H1 (cell line): ENCODE data around the gene GREB1. TPM values are rescaled to one million over a fixed set of nuclear protein-coding genes. Genes with fewer than 3 reads are reported as not detected.

Experiments used
- CTCF ChIA-PET: fragments of 300-600 bp; sonication (Branson Sonifier 250); formaldehyde crosslinking; loops from one replicate; lab custom pipeline; 2021; ENCODE audit not compliant: partially characterized antibody; lab: Charles Lee
- POLR2A ChIA-PET: fragments of 300-600 bp; sonication (Branson Sonifier 250); formaldehyde crosslinking; loops from one replicate; lab custom pipeline; 2021; ENCODE audit warnings: inconsistent platforms; ENCODE audit not compliant: partially characterized antibody; lab: Charles Lee
- DNase-seq, 2 experiments: peaks; one replicate each; pipeline versions ENCODE4 v3.0.0 to v3.0.0-alpha.2; 2010 to 2022; ENCODE audit warnings: low spot score in 2 of 2, low read depth in 1 of 2, mixed read lengths in 1 of 2
- FAIRE-seq: peaks from 2 replicates; lab custom pipeline; 2011; peaks lifted over from hg19 to GRCh38; lab: Jason Lieb, UNC
- H2AFZ ChIP-seq: 2 replicates; pipeline ENCODE4 v1.8.1; 2012; ENCODE audit warnings: low read length, inconsistent platforms
- H2AK5ac ChIP-seq: 2 replicates; pipeline ENCODE4 v1.6.1; 2013; ENCODE audit warnings: low read depth, low read length
- H2BK120ac ChIP-seq: replicated peaks from 2 replicates; pipeline ENCODE3; 2013; ENCODE audit warnings: low read depth, low read length, inconsistent platforms
- H2BK12ac ChIP-seq: 2 replicates; pipeline ENCODE4 v1.6.1; 2013; ENCODE audit warnings: low read depth, low read length
- H2BK15ac ChIP-seq: 2 replicates; pipeline ENCODE4 v1.6.1; 2013; ENCODE audit warnings: low read length
- H2BK20ac ChIP-seq: 2 replicates; pipeline ENCODE4 v1.6.1; 2013; ENCODE audit warnings: low read length
- H2BK5ac ChIP-seq: 2 replicates; pipeline ENCODE4 v1.6.1; 2013; ENCODE audit warnings: low read depth, low read length
- H3K14ac ChIP-seq: 2 replicates; pipeline ENCODE4 v1.6.1; 2013; ENCODE audit warnings: inconsistent platforms; ENCODE audit not compliant: insufficient read length
- H3K18ac ChIP-seq: 2 replicates; pipeline ENCODE4 v1.6.1; 2013; ENCODE audit warnings: low read length; ENCODE audit errors: extremely low read depth
- H3K23ac ChIP-seq: 2 replicates; pipeline ENCODE4 v1.6.1; 2013; ENCODE audit warnings: inconsistent platforms; ENCODE audit not compliant: insufficient read length
- H3K23me2 ChIP-seq: 2 replicates; pipeline ENCODE4 v1.6.1; 2013; ENCODE audit warnings: low read depth, low read length
- H3K27ac ChIP-seq: 2 replicates; pipeline ENCODE4 v1.6.1; 2011; ENCODE audit warnings: low read depth, low read length, inconsistent platforms
- H3K27me3 ChIP-seq, 4 experiments: replicated peaks in 1 of 4; 1 replicate in 1 of 4; 2 replicates in 3 of 4; pipeline versions ENCODE4 v1.6.1 to v1.8.1; 2011 to 2013; ENCODE audit warnings: low read length in 3 of 4, mild to moderate bottlenecking in 3 of 4, inconsistent platforms in 2 of 4, mixed read lengths in 2 of 4, moderate library complexity in 1 of 4; ENCODE audit not compliant: control insufficient read depth in 3 of 4, insufficient read depth in 3 of 4; ENCODE audit errors: extremely low read depth in 1 of 4
- H3K36me3 ChIP-seq, 4 experiments: 2 replicates each; pipeline versions ENCODE4 v1.6.1 to v1.8.1; 2011 to 2013; ENCODE audit warnings: mild to moderate bottlenecking in 4 of 4, low read length in 3 of 4, moderate library complexity in 2 of 4, control low read depth in 1 of 4, inconsistent platforms in 1 of 4; ENCODE audit not compliant: insufficient read depth in 4 of 4, control insufficient read depth in 2 of 4
- H3K4ac ChIP-seq: replicated peaks from 2 replicates; pipeline ENCODE3; 2013; ENCODE audit warnings: low read length, low read depth, mixed read lengths, inconsistent platforms; ENCODE audit not compliant: insufficient read length
- H3K4me1 ChIP-seq, 4 experiments: replicated peaks in 1 of 4; 1 replicate in 1 of 4; 2 replicates in 3 of 4; pipeline versions ENCODE4 v1.6.1 to v1.8.1; 2011 to 2013; ENCODE audit warnings: low read length in 3 of 4, inconsistent platforms in 2 of 4, mixed read lengths in 1 of 4; ENCODE audit not compliant: insufficient read depth in 4 of 4, control insufficient read depth in 3 of 4
- H3K4me2 ChIP-seq, 2 experiments: 2 replicates each; pipeline versions ENCODE4 v1.6.1 to v1.8.1; 2011 to 2013; ENCODE audit warnings: low read depth in 2 of 2, low read length in 2 of 2, control low read depth in 1 of 2, inconsistent platforms in 1 of 2, mild to moderate bottlenecking in 1 of 2; ENCODE audit not compliant: insufficient read depth in 1 of 2
- H3K4me3 ChIP-seq, 4 experiments: fragments of 200-600, 300-600 bp in 1 of 4; sonication (generic), shearing (Covaris generic), sonication (Bioruptor Twin) in 1 of 4; 2 replicates each; pipeline versions ENCODE4 v1.5.1 to v1.8.1; 2011 to 2016; ENCODE audit warnings: low read length in 4 of 4, low read depth in 3 of 4, control low read depth in 2 of 4, inconsistent platforms in 2 of 4, mild to moderate bottlenecking in 2 of 4, mixed read lengths in 1 of 4, moderate library complexity in 1 of 4; ENCODE audit not compliant: insufficient read depth in 2 of 4; ENCODE audit errors: extremely low read depth in 1 of 4
- H3K56ac ChIP-seq: replicated peaks from 2 replicates; pipeline ENCODE3; 2013; ENCODE audit warnings: low read depth, mild to moderate bottlenecking, mixed read lengths, low read length, inconsistent platforms; ENCODE audit not compliant: insufficient read length
- H3K79me1 ChIP-seq: 2 replicates; pipeline ENCODE4 v1.6.1; 2013; ENCODE audit warnings: low read depth, low read length, control low read depth
- H3K79me2 ChIP-seq, 2 experiments: 2 replicates each; pipeline versions ENCODE4 v1.6.1 to v1.8.1; 2012 to 2013; ENCODE audit warnings: low read length in 2 of 2, mild to moderate bottlenecking in 2 of 2, inconsistent platforms in 1 of 2; ENCODE audit not compliant: insufficient read depth in 2 of 2, control insufficient read depth in 1 of 2
- H3K9ac ChIP-seq, 4 experiments: replicated peaks in 1 of 4; 1 replicate in 1 of 4; 2 replicates in 3 of 4; pipeline versions ENCODE4 v1.6.1 to v1.8.1; 2011 to 2013; ENCODE audit warnings: low read depth in 3 of 4, low read length in 3 of 4, control low read depth in 2 of 4, mild to moderate bottlenecking in 2 of 4, moderate library complexity in 2 of 4, inconsistent platforms in 1 of 4; ENCODE audit errors: extremely low read depth in 1 of 4
- H3K9me3 ChIP-seq, 2 experiments: 2 replicates each; pipeline versions ENCODE4 v1.6.1 to v1.8.1; 2012 to 2013; ENCODE audit warnings: mild to moderate bottlenecking in 2 of 2, moderate library complexity in 2 of 2, control low read depth in 1 of 2, inconsistent platforms in 1 of 2, low read depth in 1 of 2, low read length in 1 of 2, mixed read lengths in 1 of 2; ENCODE audit not compliant: insufficient read depth in 2 of 2
- H4K20me1 ChIP-seq, 2 experiments: replicated peaks in 1 of 2; 2 replicates each; pipeline versions ENCODE3 to v1.8.1; 2011 to 2013; ENCODE audit warnings: inconsistent platforms in 2 of 2, low read length in 2 of 2, mild to moderate bottlenecking in 1 of 2; ENCODE audit not compliant: insufficient read depth in 2 of 2, control insufficient read depth in 1 of 2
- H4K5ac ChIP-seq: 2 replicates; pipeline ENCODE4 v1.6.1; 2013; ENCODE audit warnings: low read length, low read depth, mixed read lengths, inconsistent platforms; ENCODE audit not compliant: insufficient read length
- H4K8ac ChIP-seq: 2 replicates; pipeline ENCODE4 v1.8.0; 2013; ENCODE audit warnings: mild to moderate bottlenecking, moderate library complexity, low read length, inconsistent platforms; ENCODE audit not compliant: insufficient read depth; ENCODE audit errors: extremely low read depth
- H4K91ac ChIP-seq: replicated peaks from 2 replicates; pipeline ENCODE3; 2013; ENCODE audit warnings: low read length, mixed read lengths, inconsistent platforms; ENCODE audit not compliant: insufficient read length
- BRCA1 ChIP-seq: IDR thresholded peaks from 2 replicates; pipeline ENCODE4 v1.6.1; 2012; ENCODE audit warnings: low read depth, low read length, improper control_type of control experiment
- GABPA ChIP-seq: IDR thresholded peaks from 2 replicates; pipeline ENCODE4 v1.6.1; 2011; ENCODE audit warnings: mild to moderate bottlenecking, low read length, moderate library complexity, borderline replicate concordance; ENCODE audit not compliant: insufficient read depth
- HDAC6 ChIP-seq: IDR thresholded peaks from one replicate; pipeline ENCODE4 v1.7.1; 2012; ENCODE audit warnings: low read depth, mild to moderate bottlenecking, inconsistent platforms, low read length, moderate library complexity
- JUN ChIP-seq: IDR thresholded peaks from 2 replicates; pipeline ENCODE4 v1.6.1; 2011; ENCODE audit warnings: low read depth, mild to moderate bottlenecking, improper control_type of control experiment, low read length
- KDM4A ChIP-seq: IDR thresholded peaks from one replicate; pipeline ENCODE4 v1.7.1; 2012; ENCODE audit warnings: low read depth, mild to moderate bottlenecking, moderate library complexity, low read length, inconsistent platforms; ENCODE audit not compliant: severe bottlenecking
- MAFK ChIP-seq: IDR thresholded peaks from 2 replicates; pipeline ENCODE4 v1.6.1; 2012; ENCODE audit warnings: low read depth, mild to moderate bottlenecking, improper control_type of control experiment, low read length
- NANOG ChIP-seq: IDR thresholded peaks from 2 replicates; pipeline ENCODE4 v1.6.1; 2011; ENCODE audit warnings: low read length, low read depth, mild to moderate bottlenecking, inconsistent platforms; ENCODE audit not compliant: insufficient read depth, poor library complexity, severe bottlenecking
- RFX5 ChIP-seq: IDR thresholded peaks from 2 replicates; pipeline ENCODE4 v1.6.1; 2011; ENCODE audit warnings: low read depth, low read length, improper control_type of control experiment, borderline replicate concordance
- SIRT6 ChIP-seq: IDR thresholded peaks from one replicate; pipeline ENCODE4 v1.7.1; 2012; ENCODE audit warnings: low read length, inconsistent platforms
- SP1 ChIP-seq: IDR thresholded peaks from 2 replicates; pipeline ENCODE4 v1.6.1; 2011; ENCODE audit warnings: low read depth, low read length
- SP4 ChIP-seq: IDR thresholded peaks from 2 replicates; pipeline ENCODE4 v1.6.1; 2012; ENCODE audit warnings: low read length, inconsistent platforms
- TAF7 ChIP-seq: optimal IDR thresholded peaks from 2 replicates; pipeline ENCODE3; 2011; ENCODE audit warnings: low read depth, mild to moderate bottlenecking, inconsistent platforms, low read length, moderate library complexity, borderline replicate concordance
- TCF12 ChIP-seq: IDR thresholded peaks from 2 replicates; pipeline ENCODE4 v1.6.1; 2011; ENCODE audit warnings: low read depth, mild to moderate bottlenecking, low read length
- WGBS, 2 experiments: shearing (Covaris generic) in 1 of 2; methylation state at CpG; one replicate each; pipeline versions ENCODE4 v1.1.6 to v1.1.7; 2013 to 2015; ENCODE audit warnings: low lambda C conversion rate in 2 of 2, mixed read lengths in 2 of 2, inconsistent platforms in 1 of 2, low coverage in 1 of 2, missing lambda C conversion rate in 1 of 2; ENCODE audit not compliant: insufficient replicate concordance in 2 of 2, insufficient coverage in 1 of 2, insufficient read length in 1 of 2; ENCODE audit errors: extremely low coverage in 1 of 2, missing lambda C conversion rate in 1 of 2; 5-methylcytosine and 5-hydroxymethylcytosine counted together
- polyA plus RNA-seq, 7 experiments: library from polyadenylated mRNA; depleted of rRNA in 3 of 7; stranded (reverse) in 5 of 7; unstranded in 2 of 7; fragments of >200 nt in 5 of 7; fragments of 200-250 nt in 2 of 7; gene quantifications; 1 replicate in 5 of 7; 2 replicates in 1 of 7; 4 replicates in 1 of 7; pipeline versions ENCODE4 v1.2.1 to v1.2.3, GENCODE V29; 2011 to 2013; ENCODE audit warnings: missing spikeins in 2 of 7, mixed read lengths in 2 of 7
- total RNA-seq: library from RNA; stranded (reverse); fragmentation: NEBNext Ultra II Directional; extraction: Animal tissue kit (Norgen Biotek cat#: 25700); gene quantifications from 2 replicates; pipeline ENCODE4 v1.2.1, GENCODE V29; 2021
- TF ChIP-seq, protein P1 (sequence below): IDR thresholded peaks from 2 replicates; pipeline ENCODE4 v1.6.1; 2012; ENCODE audit warnings: inconsistent platforms

Gene GREB1
- total and polyA plus RNA-seq, 2 of the 8 experiments (the other 6 are each of a cell fraction or from before 2014, with no cell fraction given): 7.9 to 43.4 TPM

DNA sequence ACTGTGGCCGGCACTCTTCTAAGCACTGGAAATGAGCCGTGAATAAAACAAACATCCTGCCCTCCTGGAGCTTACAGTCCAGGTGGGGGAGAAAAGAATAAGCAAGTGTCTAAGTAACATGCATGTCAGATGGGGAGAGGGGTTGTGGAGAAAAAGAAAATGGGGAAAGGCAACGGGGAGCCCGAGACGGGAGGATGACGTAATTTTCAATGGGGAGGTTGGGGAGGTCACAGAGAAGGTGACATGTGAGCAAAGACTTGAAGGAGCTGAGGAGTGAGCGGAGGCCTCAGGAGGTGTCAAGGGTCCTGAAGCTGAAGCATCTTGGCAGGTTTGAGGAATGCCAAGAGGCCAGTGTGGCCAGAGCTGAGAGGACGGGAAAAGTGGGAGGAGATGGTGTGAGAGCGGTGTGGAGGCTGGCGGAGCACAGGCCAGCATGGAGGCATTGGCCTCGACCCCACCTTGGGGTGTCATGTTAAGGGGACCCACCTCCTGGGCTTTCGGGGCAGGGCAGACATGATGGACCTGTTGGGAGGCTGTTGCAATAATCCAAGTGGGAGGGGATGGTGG lies 151.1 kb downstream of the GREB1 start:
- Histone ChIP-seq H2BK20ac (no peak overlapping the region), H3K27me3 (peaks cover 0 to 2% (median 0%) of the 10 kb centered on the region in 4 experiments; a peak in 1 of 7 replicates), H2AFZ (no peak overlapping the region), H3K9ac (no peak overlapping the region), H3K27ac (no peak overlapping the region), H3K56ac (no peak overlapping the region), H4K5ac (no peak overlapping the region), H2AK5ac (no peak overlapping the region), H3K4me1 (peaks cover 0 to 3% (median under 1%) of the 10 kb centered on the region in 4 experiments; a peak in 3 of 7 replicates), H3K9me3 (no peaks in the 10 kb centered on the region), H3K23ac (no peak overlapping the region), H2BK5ac (no peak overlapping the region), H4K20me1 (no peaks in the 10 kb centered on the region), H3K23me2 (no peaks in the 10 kb centered on the region), H3K79me2 (no peaks in the 10 kb centered on the region), H3K4me3 (no peak overlapping the region), H3K14ac (no peak overlapping the region), H4K91ac (no peak overlapping the region), H2BK15ac (no peak overlapping the region), H3K18ac (no peak overlapping the region), H2BK120ac (no peak overlapping the region), H3K79me1 (no peaks in the 10 kb centered on the region), H3K36me3 (no peaks in the 10 kb centered on the region), H2BK12ac (no peak overlapping the region), H4K8ac (no peak overlapping the region), H3K4ac (no peak overlapping the region), H3K4me2 (no peak overlapping the region)
- DNase-seq (no peak), FAIRE-seq (no peak)
- 91% methylated on average over 12 of the region's 12 CpGs; no CpG with 5 or more reads in 1 of the 2 experiments for WGBS, 2 experiments
- CTCF ChIA-PET: interaction anchor here (1.2 to 8.1 kb wide), 10 partner anchors 11 to 103 kb away, joined by 3 to 91 read pairs (median 33); partner anchors contain the start of gene NTSR2
- POLR2A ChIA-PET: no interaction called here
- no peak for TF ChIP-seq SIRT6
- no peak for TF ChIP-seq HDAC6
- no peak for TF ChIP-seq KDM4A
- no peak for TF ChIP-seq JUN
- TF ChIP-seq TAF7: no peak
- TF ChIP-seq GABPA: no peak
- no peak for TF ChIP-seq SP1
- TF ChIP-seq MAFK: no peak
- TF ChIP-seq, protein P1, sequence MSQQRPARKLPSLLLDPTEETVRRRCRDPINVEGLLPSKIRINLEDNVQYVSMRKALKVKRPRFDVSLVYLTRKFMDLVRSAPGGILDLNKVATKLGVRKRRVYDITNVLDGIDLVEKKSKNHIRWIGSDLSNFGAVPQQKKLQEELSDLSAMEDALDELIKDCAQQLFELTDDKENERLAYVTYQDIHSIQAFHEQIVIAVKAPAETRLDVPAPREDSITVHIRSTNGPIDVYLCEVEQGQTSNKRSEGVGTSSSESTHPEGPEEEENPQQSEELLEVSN: no peak
- TF ChIP-seq TCF12: no peak
- no peak for TF ChIP-seq NANOG
- no peak for TF ChIP-seq BRCA1
- TF ChIP-seq SP4: no peak
- TF ChIP-seq RFX5: no peak
